Fibroblast of the aortic adventitia (primary cell): ENCODE results near the gene AKAP8L. TPM values are rescaled to one million over a fixed set of nuclear protein-coding genes. Genes with fewer than 3 reads are reported as not detected.
A peak's percentile ranks its signal among the peaks of the same experiment; 100 is the strongest.

Experiments used
- DNase-seq: peaks from one replicate; pipeline ENCODE4 v3.0.0-alpha.2; 2010; ENCODE audit warnings: low read depth
- H3K4me3 ChIP-seq: 2 replicates; pipeline ENCODE4 v1.5.1; 2011; ENCODE audit warnings: low read depth, mild to moderate bottlenecking, control low read depth, low read length, moderate library complexity
- CTCF ChIP-seq: IDR thresholded peaks from 2 replicates; pipeline ENCODE4 v1.5.1; 2011; ENCODE audit warnings: mild to moderate bottlenecking, low read length, control low read depth, inconsistent platforms; ENCODE audit not compliant: insufficient read depth
- total RNA-seq: library from RNA; depleted of rRNA; stranded (reverse); fragments of >200 nt; gene quantifications from 2 replicates; pipeline ENCODE4 v1.2.3, GENCODE V29; 2012; ENCODE audit warnings: low replicate concordance

The AKAP8L gene
- total RNA-seq, 1 donor, result 45.6 TPM

GRCh38 chr19:15461694-15462093 lies 42.9 kb upstream of the AKAP8L start:
- no peak for TF ChIP-seq CTCF
- H3K4me3 ChIP-seq, result no peak overlapping the region
- DNase-seq, result no peak

- H3K4me3 ChIP-seq, result no peak overlapping the region
- DNase-seq, result no peak
- TF ChIP-seq CTCF, result no peak
Observed at GRCh38 chr19:15457701-15458484, 39.1 kb upstream of the AKAP8L start.

GRCh38 chr19:15456871-15457700 lies 38.3 kb upstream of the AKAP8L start:
- DNase-seq, result no peak
- TF ChIP-seq CTCF, result no peak
- no peak overlapping the region for H3K4me3 ChIP-seq

- no peak overlapping the region for H3K4me3 ChIP-seq
- no peak for TF ChIP-seq CTCF
- DNase-seq, result no peak
Observed at GRCh38 chr19:15456441-15456840, 37.7 kb upstream of the AKAP8L start.

- no peak for DNase-seq
- TF ChIP-seq CTCF, result no peak
Observed at GRCh38 chr19:15455996-15456395, 37.2 kb upstream of the AKAP8L start.

GRCh38 chr19:15453906-15454860 lies 35.4 kb upstream of the AKAP8L start:
- H3K4me3 ChIP-seq, result no peak overlapping the region
- TF ChIP-seq CTCF, result peak; percentile 33
- no peak for DNase-seq

More at GRCh38 chr19:15455996-15456395, 37.2 kb upstream of the AKAP8L start:
- no peak overlapping the region for H3K4me3 ChIP-seq
